ENCODE results near the gene ISYNA1.
A peak's percentile ranks its signal among the peaks of the same experiment; 100 is the strongest.

The ISYNA1 gene

DNA sequence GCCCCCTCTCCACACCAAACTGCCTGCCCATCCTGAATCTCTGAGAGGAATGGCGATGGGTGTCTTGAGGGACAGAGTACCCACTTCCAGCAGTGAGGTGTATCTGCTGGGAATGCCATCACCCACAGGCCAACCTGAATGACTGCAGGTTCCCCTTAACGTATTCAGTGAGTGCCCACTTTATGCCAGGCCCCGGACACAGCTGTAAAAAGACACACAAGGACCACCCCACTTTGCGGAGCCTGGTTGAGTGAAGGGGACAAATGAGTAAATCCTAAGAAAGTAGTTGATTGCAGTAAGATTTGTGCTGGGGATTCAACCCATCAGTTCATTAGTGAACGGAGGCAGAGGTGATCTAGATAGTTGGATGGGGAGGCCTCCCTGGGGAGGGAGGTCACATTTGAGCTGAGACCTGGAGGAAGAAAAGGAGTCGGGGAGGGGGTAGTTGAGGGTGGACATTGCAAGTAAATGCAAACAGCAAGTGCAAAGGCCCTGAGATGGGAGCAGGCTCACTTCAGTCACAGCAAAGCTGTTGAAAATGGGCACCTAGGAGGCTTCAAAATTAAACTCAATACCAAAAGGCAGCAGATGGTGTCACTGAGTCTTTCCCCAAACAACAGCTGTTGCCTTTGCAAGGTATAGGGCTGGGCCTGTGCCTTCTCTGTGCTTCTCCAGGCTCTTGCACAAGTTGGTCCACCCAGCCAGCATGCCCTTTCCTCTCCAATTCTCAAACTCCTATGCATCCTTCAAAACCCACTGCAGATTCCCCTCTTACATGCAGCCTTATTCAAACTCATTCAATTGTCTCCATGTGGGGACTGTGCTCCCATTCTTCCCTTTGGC is 47.6 kb downstream of the ISYNA1 start:
- DNase-seq, result no peak

DNA sequence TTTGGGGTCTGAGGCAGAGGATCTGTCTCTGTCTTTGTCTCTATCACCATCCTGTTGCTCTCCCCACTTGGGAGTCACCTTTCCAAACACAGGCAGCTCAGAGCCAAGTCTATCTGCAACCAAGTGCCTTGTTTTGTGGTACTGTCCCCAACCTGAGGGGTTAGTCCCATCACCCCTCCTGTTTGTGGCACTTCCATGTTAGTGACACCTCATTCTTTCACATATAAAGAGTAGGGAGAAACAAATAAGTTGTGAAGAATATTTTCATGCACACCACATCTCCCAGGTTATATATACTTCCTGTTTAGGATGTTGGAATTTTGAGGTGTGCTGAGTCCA is 48.2 kb downstream of the ISYNA1 start:
- DNase-seq, result no peak

DNA sequence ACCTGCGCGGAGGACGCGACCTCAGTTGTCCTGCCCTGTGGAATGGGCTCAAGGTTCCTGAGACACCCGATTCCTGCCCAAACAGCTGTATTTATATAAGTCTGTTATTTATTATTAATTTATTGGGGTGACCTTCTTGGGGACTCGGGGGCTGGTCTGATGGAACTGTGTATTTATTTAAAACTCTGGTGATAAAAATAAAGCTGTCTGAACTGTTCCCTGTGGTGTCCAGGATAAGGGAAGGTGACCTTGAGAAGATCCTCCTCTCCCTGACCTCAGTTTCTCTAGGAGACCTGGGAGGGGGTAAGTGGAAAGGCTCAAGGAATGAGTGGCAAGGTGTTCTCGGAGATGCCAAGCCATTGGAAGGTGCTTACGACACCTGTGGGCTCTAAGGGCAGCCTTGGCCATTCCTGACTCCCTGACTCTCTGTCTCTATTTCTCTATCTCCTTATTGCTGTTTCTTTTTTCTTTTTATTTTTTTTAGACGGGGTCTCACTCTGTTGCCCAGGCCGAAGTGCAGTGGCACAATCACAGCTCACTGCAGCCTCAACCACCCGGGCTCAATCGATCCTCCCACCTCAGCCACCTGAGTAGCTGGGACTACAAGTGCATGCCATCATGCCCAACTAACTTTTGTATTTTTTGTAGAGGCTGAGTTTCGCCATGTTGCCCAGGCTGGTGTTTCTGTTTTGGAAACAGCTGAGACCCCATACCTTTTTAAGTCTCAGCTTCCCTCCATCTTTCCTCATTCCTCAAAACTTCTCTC is 48.8 kb downstream of the ISYNA1 start:
- DNase-seq, result no peak

DNA sequence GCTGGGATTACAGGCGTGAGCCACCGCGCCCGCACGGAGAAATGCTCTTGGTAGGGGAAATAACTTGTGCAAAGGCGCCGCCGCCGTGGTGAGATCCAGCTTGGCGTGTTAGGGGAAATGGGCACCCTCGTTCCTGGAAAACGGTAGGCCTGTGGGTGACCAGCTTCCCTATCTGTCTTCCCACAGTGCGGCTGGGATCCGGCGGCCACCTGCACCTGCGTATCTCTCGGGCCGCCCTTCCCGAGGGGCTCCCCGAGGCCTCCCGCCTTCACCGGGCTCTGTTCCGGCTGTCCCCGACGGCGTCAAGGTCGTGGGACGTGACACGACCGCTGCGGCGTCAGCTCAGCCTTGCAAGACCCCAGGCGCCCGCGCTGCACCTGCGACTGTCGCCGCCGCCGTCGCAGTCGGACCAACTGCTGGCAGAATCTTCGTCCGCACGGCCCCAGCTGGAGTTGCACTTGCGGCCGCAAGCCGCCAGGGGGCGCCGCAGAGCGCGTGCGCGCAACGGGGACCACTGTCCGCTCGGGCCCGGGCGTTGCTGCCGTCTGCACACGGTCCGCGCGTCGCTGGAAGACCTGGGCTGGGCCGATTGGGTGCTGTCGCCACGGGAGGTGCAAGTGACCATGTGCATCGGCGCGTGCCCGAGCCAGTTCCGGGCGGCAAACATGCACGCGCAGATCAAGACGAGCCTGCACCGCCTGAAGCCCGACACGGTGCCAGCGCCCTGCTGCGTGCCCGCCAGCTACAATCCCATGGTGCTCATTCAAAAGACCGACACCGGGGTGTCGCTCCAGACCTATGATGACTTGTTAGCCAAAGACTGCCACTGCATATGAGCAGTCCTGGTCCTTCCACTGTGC is 49.6 kb downstream of the ISYNA1 start:
- peak; percentile 55 for DNase-seq

DNA sequence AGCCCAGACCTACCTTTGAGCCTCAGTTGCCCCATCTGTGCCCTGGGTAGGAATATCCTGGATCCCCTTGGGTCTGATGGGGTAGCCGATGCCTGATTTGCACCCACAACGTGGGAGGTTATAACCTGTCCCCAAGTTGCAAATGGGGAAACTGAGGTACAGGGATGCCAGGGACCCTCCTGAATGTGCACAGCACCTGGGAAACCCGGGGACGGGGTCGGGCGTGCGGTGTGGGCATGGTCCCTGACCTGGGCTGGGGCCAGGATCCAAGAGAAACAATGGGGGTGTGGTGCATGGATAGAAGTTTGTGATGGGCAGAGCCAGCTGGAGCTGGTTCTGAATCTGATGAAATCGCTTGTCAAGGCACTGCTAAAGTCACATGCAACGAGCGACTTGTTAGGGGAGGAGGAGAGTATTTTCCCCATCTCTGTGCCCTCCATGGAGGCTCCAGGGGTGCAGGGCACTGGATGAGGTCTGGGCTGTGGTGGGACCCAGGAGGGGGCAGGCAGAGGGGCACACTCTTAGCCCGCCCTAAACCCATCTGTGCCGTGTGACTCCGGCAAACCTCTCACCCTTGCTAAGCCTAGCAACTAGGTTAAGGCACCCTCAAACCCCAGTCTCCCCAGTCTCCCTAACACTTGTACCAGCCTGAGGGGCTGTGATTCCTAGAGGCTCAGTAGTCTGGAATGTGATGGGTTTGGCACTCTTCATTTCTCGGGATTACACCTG is 51.2 kb downstream of the ISYNA1 start:
- DNase-seq, result no peak

DNA sequence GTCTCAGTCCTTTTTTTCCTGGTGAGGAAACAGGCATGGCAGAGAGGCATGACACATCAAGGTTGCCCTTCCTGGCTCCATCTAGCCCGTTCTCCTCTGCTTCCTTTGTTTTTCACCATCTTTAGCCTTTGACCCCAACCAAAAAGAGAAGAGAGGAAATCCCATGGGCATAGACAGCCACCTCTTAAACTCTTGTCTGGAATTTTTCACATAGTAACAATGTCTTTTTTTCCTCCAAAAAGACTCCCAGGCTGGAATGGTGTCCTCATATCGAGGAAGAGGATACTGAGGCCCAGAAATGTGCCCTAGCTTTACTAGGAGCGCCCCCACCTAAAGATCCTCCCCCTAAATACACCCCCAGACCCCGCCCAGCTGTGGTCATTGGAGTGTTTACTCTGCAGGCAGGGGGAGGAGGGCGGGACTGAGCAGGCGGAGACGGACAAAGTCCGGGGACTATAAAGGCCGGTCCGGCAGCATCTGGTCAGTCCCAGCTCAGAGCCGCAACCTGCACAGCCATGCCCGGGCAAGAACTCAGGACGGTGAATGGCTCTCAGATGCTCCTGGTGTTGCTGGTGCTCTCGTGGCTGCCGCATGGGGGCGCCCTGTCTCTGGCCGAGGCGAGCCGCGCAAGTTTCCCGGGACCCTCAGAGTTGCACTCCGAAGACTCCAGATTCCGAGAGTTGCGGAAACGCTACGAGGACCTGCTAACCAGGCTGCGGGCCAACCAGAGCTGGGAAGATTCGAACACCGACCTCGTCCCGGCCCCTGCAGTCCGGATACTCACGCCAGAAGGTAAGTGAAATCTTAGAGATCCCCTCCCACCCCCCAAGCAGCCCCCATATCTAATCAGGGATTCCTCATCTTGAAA is 52.0 kb downstream of the ISYNA1 start, which contains the start of gene GDF15:
GDF15 (plus strand) TSS at position 484 of the 868 bp plus-strand sequence; CDS start at position 516, 32 bp downstream.
- no peak for DNase-seq

DNA sequence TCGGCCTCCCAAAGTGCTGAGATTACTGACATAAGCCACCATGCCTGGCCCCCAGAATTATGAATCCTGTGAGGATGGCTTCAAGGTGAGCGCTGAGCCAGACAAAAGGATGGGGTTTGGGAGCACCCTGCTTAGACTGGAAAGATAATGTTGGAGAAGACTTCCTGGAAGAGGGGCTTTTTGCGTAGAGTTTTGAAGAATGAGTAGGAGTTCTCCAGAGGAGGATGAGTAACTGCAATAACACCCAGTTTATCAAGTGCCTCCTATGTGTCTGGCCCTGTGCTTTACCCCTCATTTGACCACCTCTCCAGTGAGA is 52.6 kb downstream of the ISYNA1 start:
- no peak for DNase-seq

DNA sequence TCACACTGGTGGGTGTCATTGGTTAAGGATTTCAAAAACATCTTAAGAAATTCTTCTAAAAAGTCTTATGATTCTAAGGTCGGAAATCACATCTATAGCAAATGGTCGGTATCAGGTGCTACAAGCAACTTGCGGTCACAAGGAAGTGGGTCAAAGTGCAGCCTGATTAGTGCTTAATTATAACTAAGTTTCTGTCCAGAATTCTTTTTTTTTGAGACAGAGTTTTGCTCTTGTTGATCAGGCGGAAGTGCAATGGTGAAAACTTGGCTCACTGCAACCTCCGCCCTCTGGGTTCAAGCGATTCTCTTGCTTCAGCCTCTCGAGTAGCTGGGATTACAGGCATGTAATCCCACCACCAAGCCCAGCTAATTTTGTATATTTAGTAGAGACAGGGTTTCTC is 53.2 kb downstream of the ISYNA1 start:
- no peak for DNase-seq

Data from central memory CD4-positive, alpha-beta T cell (primary cell).